Measurements from ENCODE around the gene ZSCAN9.

The ZSCAN9 gene

DNA sequence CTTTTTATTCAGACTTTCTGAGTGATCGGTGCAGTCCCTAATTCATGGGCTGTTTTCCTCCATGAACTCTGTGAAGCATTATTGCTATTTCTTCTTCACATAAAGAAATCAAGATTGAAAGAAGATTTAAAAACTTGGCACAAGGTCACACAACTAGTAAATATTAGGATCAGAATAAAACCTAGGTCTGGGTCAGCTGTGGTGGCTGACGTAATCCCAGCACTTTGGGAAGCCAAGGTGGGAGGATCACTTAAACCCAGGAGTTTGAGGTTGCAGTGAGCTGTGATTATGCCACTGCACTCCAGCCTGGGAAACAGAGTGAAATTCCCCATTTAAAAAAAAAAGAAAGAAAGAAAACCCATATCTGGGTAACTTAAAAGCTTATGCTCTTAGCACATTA lies 1.4 kb downstream of the ZSCAN9 start:
- Histone ChIP-seq H3K9ac (ENCODE audit: low read length) (no peak overlapping the region), H3K4me3 (ENCODE audit: low read depth in 1 of 2, low read length in 2 of 2) (no peak overlapping the region), H3K9me3 (ENCODE audit: low read length) (no peaks in the 10 kb centered on the region), H3K36me3 (ENCODE audit: insufficient read depth, low read length) (peaks cover 38% of the 10 kb centered on the region), H3K27ac (ENCODE audit: low read depth, low read length) (no peak overlapping the region), H3K27me3 (ENCODE audit: control insufficient read depth in 1 of 2, insufficient read depth in 2 of 2, low read length in 2 of 2) (no peaks in the 10 kb centered on the region), H3K4me1 (ENCODE audit: insufficient read depth, low read length) (peaks cover 21% of the 10 kb centered on the region)

DNA sequence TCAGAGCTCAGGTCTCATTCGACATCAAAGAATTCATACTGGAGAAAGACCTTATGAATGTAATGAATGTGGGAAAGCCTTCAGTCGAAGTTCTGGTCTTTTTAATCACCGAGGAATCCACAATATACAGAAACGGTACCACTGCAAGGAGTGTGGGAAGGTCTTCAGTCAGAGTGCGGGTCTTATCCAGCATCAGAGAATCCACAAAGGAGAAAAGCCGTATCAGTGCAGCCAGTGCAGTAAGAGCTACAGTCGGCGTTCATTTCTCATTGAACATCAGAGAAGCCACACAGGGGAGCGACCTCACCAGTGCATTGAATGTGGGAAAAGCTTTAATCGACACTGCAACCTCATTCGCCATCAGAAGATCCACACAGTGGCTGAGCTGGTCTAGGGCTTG lies 7.7 kb downstream of the ZSCAN9 start:
- Histone ChIP-seq H3K4me1 (ENCODE audit: insufficient read depth, low read length) (no peaks in the 10 kb centered on the region), H3K27ac (ENCODE audit: low read depth, low read length) (no peak overlapping the region), H3K9me3 (ENCODE audit: low read length) (no peaks in the 10 kb centered on the region), H3K9ac (ENCODE audit: low read length) (no peak overlapping the region), H3K36me3 (ENCODE audit: insufficient read depth, low read length) (peaks cover 47% of the 10 kb centered on the region), H3K4me3 (ENCODE audit: low read depth in 1 of 2, low read length in 2 of 2) (no peak overlapping the region), H3K27me3 (ENCODE audit: control insufficient read depth in 1 of 2, insufficient read depth in 2 of 2, low read length in 2 of 2) (no peaks in the 10 kb centered on the region)

DNA sequence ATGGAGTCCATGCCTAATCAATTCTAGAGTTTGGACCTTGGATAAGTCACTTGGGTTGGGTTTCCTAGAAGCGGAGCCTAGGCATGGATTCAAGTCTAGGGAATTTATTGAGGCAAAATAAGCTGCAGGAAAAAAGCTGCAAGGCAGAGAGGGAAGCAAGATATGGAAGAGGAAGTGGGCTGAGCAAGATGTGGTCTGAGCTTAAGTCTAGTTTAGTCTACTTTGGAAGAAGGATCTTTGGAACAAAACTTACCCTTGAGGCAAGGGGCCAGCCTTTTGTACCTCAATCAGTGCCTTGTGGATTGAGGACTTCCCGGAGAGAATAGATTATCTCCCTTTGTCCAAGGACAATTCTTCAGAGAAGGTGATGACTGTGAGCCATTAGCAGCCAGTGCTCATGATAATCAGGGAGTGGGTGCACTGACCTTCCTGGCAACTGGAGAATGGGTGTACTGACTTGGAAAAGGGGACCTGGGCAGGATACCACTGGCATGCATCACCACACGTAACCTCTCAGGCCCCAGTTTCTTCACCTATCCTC lies 10.9 kb downstream of the ZSCAN9 start:
- Histone ChIP-seq H3K9ac (ENCODE audit: low read length) (no peak overlapping the region), H3K27me3 (ENCODE audit: control insufficient read depth in 1 of 2, insufficient read depth in 2 of 2, low read length in 2 of 2) (no peaks in the 10 kb centered on the region), H3K9me3 (ENCODE audit: low read length) (no peaks in the 10 kb centered on the region), H3K36me3 (ENCODE audit: insufficient read depth, low read length) (peaks cover 19% of the 10 kb centered on the region), H3K27ac (ENCODE audit: low read depth, low read length) (no peak overlapping the region), H3K4me3 (ENCODE audit: low read depth in 1 of 2, low read length in 2 of 2) (no peak overlapping the region), H3K4me1 (ENCODE audit: insufficient read depth, low read length) (no peaks in the 10 kb centered on the region)

DNA sequence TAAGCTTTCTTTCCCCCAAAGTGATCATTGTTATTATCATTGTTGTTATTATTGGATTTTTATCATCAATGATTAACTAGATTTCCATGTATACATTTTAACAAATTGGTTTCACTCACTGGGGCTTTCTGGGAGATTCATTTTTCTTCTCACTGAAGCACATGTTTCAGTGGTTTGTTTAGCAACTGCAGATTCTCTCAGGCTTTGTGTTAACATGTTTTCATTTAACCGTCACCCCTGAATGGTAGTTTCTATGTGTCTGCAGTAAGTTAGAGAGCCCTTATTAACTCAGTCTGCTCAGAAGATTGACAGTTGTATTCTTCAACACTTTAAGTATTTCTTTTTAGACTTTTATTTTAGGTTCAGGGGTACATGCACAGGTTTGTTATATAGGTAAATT lies 14.6 kb downstream of the ZSCAN9 start:
- Histone ChIP-seq H3K27me3 (ENCODE audit: control insufficient read depth in 1 of 2, insufficient read depth in 2 of 2, low read length in 2 of 2) (no peaks in the 10 kb centered on the region), H3K36me3 (ENCODE audit: insufficient read depth, low read length) (peaks cover 2% of the 10 kb centered on the region), H3K27ac (ENCODE audit: low read depth, low read length) (no peak overlapping the region), H3K4me3 (ENCODE audit: low read depth in 1 of 2, low read length in 2 of 2) (no peak overlapping the region), H3K9ac (ENCODE audit: low read length) (no peak overlapping the region), H3K9me3 (ENCODE audit: low read length) (no peaks in the 10 kb centered on the region), H3K4me1 (ENCODE audit: insufficient read depth, low read length) (no peaks in the 10 kb centered on the region)

DNA sequence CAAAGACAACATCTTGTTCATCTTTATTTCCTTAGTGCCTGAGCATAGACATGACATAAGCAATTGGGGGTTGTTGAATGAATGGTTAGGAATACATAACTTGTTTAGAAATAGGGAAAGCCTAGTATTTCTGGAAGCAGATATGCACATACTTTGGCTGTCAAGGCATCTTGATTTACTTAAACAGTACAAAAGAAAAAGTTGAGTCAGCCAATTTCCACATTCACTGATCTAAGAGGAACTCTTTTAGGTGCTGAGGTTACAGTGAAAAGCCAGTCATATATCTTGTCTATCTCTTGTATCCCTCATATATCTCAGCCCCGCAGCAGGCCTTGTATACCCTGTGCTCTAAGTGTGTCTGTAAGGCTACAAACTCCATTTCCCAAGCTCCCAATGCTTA lies 15.4 kb downstream of the ZSCAN9 start:
- Histone ChIP-seq H3K27ac (ENCODE audit: low read depth, low read length) (no peak overlapping the region), H3K4me1 (ENCODE audit: insufficient read depth, low read length) (no peaks in the 10 kb centered on the region), H3K27me3 (ENCODE audit: control insufficient read depth in 1 of 2, insufficient read depth in 2 of 2, low read length in 2 of 2) (no peaks in the 10 kb centered on the region), H3K9ac (ENCODE audit: low read length) (no peak overlapping the region), H3K9me3 (ENCODE audit: low read length) (no peaks in the 10 kb centered on the region), H3K4me3 (ENCODE audit: low read depth in 1 of 2, low read length in 2 of 2) (no peak overlapping the region), H3K36me3 (ENCODE audit: insufficient read depth, low read length) (peaks cover 10% of the 10 kb centered on the region)

DNA sequence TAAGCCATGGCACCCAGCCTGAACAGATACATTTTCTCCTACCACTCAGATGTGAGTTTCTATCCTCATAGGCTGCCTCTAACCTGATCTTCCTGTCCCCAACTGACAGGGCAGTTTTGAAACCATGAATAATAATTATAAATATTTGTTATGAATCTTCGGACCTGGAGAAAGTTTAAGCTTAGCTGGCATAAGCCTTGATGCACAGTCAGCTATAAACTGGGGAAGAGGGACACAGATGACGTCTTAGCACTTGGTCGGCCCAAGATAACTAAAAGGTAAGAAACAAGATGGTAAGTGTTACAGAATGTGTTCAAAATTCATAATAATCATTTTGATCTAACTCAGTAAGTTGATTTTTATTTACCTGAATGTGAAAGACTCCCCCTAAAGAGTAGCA lies 18.9 kb downstream of the ZSCAN9 start:
- H3K9me3 ChIP-seq (ENCODE audit: low read length) = no peaks in the 10 kb centered on the region
- peaks cover 37% of the 10 kb centered on the region for H3K36me3 ChIP-seq (ENCODE audit: insufficient read depth, low read length)
- no peaks in the 10 kb centered on the region for H3K27me3 ChIP-seq (ENCODE audit: control insufficient read depth in 1 of 2, insufficient read depth in 2 of 2, low read length in 2 of 2)

DNA sequence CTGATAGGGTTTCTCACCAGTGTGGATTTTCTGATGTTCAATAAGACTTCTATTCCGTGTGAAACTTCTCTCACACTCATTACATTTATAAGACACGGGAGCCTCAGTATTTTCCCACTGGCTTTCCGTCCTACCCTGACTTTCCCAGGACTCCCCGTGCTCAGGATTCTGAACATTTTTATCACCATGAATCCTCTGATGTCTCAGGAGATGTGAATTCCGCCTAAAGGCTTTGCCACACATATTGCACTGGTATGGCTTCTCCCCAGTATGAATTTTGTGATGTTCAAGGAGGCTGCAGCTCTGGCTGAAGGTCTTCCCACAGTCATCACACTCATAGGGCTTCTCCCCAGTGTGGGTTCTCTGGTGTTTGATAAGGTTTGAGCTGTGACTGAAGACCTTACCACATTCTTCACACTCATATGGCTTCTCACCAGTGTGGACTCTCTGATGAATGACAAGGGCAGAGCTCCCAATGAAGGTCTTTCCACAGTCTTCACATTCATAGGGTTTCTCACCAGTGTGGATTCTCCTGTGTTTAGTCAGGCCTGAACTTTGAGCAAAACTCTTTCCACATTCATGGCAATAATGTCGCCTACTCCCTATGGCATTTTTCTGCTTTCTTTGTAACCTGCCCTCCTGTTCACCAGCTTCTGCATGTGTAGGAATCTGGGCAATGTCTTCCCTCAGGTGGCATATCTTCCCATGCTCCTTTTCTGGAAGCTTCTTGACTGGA lies 20.3 kb downstream of the ZSCAN9 start:
- peaks cover 37% of the 10 kb centered on the region for H3K36me3 ChIP-seq (ENCODE audit: insufficient read depth, low read length)
- H3K27me3 ChIP-seq (ENCODE audit: control insufficient read depth in 1 of 2, insufficient read depth in 2 of 2, low read length in 2 of 2) = no peaks in the 10 kb centered on the region
- no peak overlapping the region for H3K27ac ChIP-seq (ENCODE audit: low read depth, low read length)
- no peaks in the 10 kb centered on the region for H3K9me3 ChIP-seq (ENCODE audit: low read length)
- H3K9ac ChIP-seq (ENCODE audit: low read length) = no peak overlapping the region
- H3K4me3 ChIP-seq (ENCODE audit: low read depth in 1 of 2, low read length in 2 of 2) = no peak overlapping the region
- H3K4me1 ChIP-seq (ENCODE audit: insufficient read depth, low read length) = peaks cover 3% of the 10 kb centered on the region

More for the DNA sequence above, 18.9 kb downstream of the ZSCAN9 start:
- Histone ChIP-seq H3K27ac (ENCODE audit: low read depth, low read length) (no peak overlapping the region), H3K4me1 (ENCODE audit: insufficient read depth, low read length) (no peaks in the 10 kb centered on the region), H3K9ac (ENCODE audit: low read length) (no peak overlapping the region), H3K4me3 (ENCODE audit: low read depth in 1 of 2, low read length in 2 of 2) (no peak overlapping the region)

DNA sequence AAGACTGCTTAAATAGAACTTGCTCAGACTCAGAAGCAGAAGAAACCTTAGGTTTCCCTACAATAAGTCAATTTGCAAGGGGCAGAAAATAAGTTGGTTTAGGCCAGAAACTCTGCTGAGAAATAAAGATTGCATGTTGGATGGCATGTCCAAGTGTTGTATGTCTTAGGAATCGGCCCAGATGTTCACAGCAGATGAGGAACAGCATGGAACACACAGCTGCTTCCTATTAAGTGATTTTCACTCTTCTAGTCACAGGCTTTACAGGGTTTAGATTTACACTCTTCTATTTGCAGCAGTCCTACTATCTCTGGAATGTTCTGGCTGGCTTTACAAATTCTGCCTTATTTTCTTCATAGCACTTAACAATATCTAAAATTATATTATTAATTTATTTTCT lies 23.8 kb downstream of the ZSCAN9 start:
- Histone ChIP-seq H3K4me3 (ENCODE audit: low read depth in 1 of 2, low read length in 2 of 2) (no peak overlapping the region), H3K9ac (ENCODE audit: low read length) (no peak overlapping the region), H3K36me3 (ENCODE audit: insufficient read depth, low read length) (peaks cover 37% of the 10 kb centered on the region), H3K27ac (ENCODE audit: low read depth, low read length) (no peak overlapping the region), H3K4me1 (ENCODE audit: insufficient read depth, low read length) (peaks cover 17% of the 10 kb centered on the region), H3K27me3 (ENCODE audit: control insufficient read depth in 1 of 2, insufficient read depth in 2 of 2, low read length in 2 of 2) (no peaks in the 10 kb centered on the region), H3K9me3 (ENCODE audit: low read length) (no peaks in the 10 kb centered on the region)

DNA sequence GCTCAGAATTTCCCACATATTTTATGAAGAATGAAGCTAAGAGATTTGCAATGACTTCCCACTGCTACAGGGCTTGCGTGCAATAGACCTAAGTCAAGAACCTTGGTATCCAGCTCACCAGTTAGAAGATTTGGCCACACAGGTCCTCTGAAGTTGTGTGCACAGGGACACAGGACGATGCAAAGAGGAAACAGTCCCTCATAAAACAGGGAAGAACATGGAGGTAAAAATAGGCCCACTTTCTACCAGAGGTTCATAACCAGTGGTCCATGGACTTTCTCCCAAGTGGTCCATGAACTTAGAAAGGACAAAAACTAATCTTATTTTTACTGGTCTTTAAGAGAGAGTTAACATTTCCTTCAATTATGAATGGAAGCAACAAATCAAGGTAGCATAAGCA lies 25.7 kb downstream of the ZSCAN9 start:
- H3K27ac ChIP-seq (ENCODE audit: low read depth, low read length) = no peak overlapping the region
- no peaks in the 10 kb centered on the region for H3K27me3 ChIP-seq (ENCODE audit: control insufficient read depth in 1 of 2, insufficient read depth in 2 of 2, low read length in 2 of 2)
- peak overlapping the region in 1 of 2 donors; percentile 93 for H3K4me3 ChIP-seq (ENCODE audit: low read depth in 1 of 2, low read length in 2 of 2)
- H3K9me3 ChIP-seq (ENCODE audit: low read length) = no peaks in the 10 kb centered on the region
- H3K36me3 ChIP-seq (ENCODE audit: insufficient read depth, low read length) = peaks cover 24% of the 10 kb centered on the region
- H3K9ac ChIP-seq (ENCODE audit: low read length) = no peak overlapping the region
- peaks cover 17% of the 10 kb centered on the region for H3K4me1 ChIP-seq (ENCODE audit: insufficient read depth, low read length)

DNA sequence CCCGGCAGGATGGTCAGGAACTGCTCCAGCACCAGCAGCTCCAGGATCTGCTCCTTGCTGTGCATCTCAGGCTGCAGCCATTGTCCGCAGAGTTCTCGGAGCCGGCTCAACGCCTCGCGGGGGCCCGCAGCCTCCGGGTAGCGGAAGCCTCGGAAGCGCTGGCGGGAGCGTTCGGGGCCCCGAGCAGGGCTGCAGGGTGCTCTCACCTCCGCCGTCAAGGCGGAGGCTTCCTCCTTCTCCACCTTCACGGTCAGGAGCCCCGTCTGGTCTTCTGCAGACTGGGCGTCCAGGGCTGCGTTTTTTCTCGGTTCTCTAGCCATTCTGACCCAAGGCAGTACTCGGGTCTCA lies 26.6 kb downstream of the ZSCAN9 start:
- no peaks in the 10 kb centered on the region for H3K27me3 ChIP-seq (ENCODE audit: control insufficient read depth in 1 of 2, insufficient read depth in 2 of 2, low read length in 2 of 2)

DNA sequence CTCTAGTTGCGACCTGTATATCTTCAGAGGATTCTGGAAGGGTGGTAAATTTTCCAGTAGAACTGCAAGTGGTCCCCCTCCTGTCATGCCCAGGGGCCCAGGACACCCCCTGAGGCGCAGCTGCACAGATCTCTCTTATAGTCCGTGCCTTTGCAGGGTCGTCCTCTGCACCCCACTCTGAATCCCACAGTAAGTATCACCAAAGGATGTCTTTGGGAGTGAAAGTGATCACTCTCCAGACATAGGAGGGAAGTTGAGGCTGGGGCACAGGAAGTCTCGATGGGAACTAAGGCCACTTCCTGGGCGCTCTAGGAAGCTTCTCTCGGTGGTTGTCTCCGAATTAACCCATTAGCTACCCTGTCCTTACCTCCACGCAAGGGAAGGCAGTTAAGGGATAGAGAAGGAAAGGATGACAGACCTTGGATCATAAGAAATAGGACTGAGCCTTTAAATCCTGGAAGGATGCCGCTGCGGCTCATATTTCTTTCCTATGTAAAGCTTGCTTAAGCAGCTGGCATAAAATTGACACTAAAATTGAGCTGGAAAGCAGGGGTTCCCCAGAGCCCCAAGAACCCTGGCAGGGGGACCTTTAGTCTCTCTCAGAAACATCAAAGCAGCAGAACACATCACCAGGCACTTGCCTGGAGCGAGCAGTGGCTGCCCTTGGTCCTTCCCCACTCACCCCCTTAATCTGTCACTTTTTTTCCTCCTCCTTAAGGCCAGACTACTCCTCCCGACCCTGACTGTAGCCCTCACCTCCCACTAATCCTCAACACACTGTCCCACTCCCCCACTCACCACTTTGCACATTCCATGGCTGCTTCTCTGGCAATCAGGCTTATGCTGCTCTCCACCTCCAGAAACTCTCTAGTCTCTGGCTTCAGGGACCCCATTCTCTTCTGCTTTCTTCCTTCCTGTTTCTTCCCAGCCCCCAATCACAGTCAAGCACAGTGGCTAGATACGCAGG lies 27.2 kb downstream of the ZSCAN9 start, which contains the start of gene ZKSCAN4:
ZKSCAN4 (minus strand) TSS at position 261 of the 967 bp plus-strand sequence. CDS start 289 bp downstream, outside the sequence.
- Histone ChIP-seq H3K27ac (ENCODE audit: low read depth, low read length) (peak within 1 kb of the TSS; percentile 68), H3K27me3 (ENCODE audit: control insufficient read depth in 1 of 2, insufficient read depth in 2 of 2, low read length in 2 of 2) (no peaks in the 10 kb centered on the region), H3K4me1 (ENCODE audit: insufficient read depth, low read length) (peaks cover 17% of the 10 kb centered on the region), H3K9ac (ENCODE audit: low read length) (peak within 1 kb of the TSS; percentile 81), H3K36me3 (ENCODE audit: insufficient read depth, low read length) (peaks cover 11% of the 10 kb centered on the region), H3K9me3 (ENCODE audit: low read length) (no peaks in the 10 kb centered on the region), H3K4me3 (ENCODE audit: low read depth in 1 of 2, low read length in 2 of 2) (peak within 1 kb of the TSS; percentile 93 to 99)

More for the DNA sequence above, 26.6 kb downstream of the ZSCAN9 start:
- Histone ChIP-seq H3K27ac (ENCODE audit: low read depth, low read length) (peak overlapping the region; percentile 68), H3K4me1 (ENCODE audit: insufficient read depth, low read length) (peaks cover 17% of the 10 kb centered on the region), H3K9me3 (ENCODE audit: low read length) (no peaks in the 10 kb centered on the region), H3K36me3 (ENCODE audit: insufficient read depth, low read length) (peaks cover 15% of the 10 kb centered on the region), H3K9ac (ENCODE audit: low read length) (peak overlapping the region; percentile 81), H3K4me3 (ENCODE audit: low read depth in 1 of 2, low read length in 2 of 2) (peak overlapping the region; percentile 93 to 99)

Measured in muscle layer of colon (tissue), 2 donors.